Liver (tissue), 9 donors: ENCODE results near the gene MKNK2. TPM values are rescaled to one million over a fixed set of nuclear protein-coding genes. Genes with fewer than 3 reads are reported as not detected.

Source experiments
- DNase-seq: peaks from one replicate; pipeline ENCODE4 v3.0.0-alpha.2; 2017; ENCODE audit warnings: low spot score
- H3K27ac ChIP-seq, 2 donors: one replicate each; pipeline ENCODE4 v1.7.0; 2013; ENCODE audit warnings: inconsistent platforms in 2 of 2, low read length in 2 of 2, control low read depth in 1 of 2, low read depth in 1 of 2, mild to moderate bottlenecking in 1 of 2
- H3K27me3 ChIP-seq, 4 donors: one replicate each; pipeline versions ENCODE4 v1.6.1 to v1.7.0; 2013; ENCODE audit warnings: low read length in 3 of 4, inconsistent platforms in 1 of 4, mild to moderate bottlenecking in 1 of 4, moderate library complexity in 1 of 4; ENCODE audit not compliant: control insufficient read depth in 4 of 4, insufficient read depth in 4 of 4
- H3K36me3 ChIP-seq, 4 donors: one replicate each; pipeline versions ENCODE4 v1.6.1 to v1.7.0; 2013; ENCODE audit warnings: low read length in 3 of 4, mild to moderate bottlenecking in 3 of 4, low read depth in 1 of 4, moderate library complexity in 1 of 4; ENCODE audit not compliant: control insufficient read depth in 4 of 4, insufficient read depth in 3 of 4
- H3K4me1 ChIP-seq, 4 donors: one replicate each; pipeline versions ENCODE4 v1.6.1 to v1.7.0; 2013; ENCODE audit warnings: low read length in 3 of 4, mild to moderate bottlenecking in 3 of 4, moderate library complexity in 1 of 4; ENCODE audit not compliant: control insufficient read depth in 4 of 4, insufficient read depth in 4 of 4
- H3K4me3 ChIP-seq, 3 donors: one replicate each; pipeline versions ENCODE4 v1.6.1 to v1.7.0; 2013; ENCODE audit warnings: low read length in 3 of 3, control low read depth in 1 of 3, low read depth in 1 of 3, mild to moderate bottlenecking in 1 of 3
- H3K9ac ChIP-seq, 2 donors: one replicate each; pipeline ENCODE4 v1.7.0; 2013; ENCODE audit warnings: low read length in 2 of 2, mild to moderate bottlenecking in 2 of 2, moderate library complexity in 2 of 2, control low read depth in 1 of 2, low read depth in 1 of 2
- H3K9me3 ChIP-seq, 4 donors: one replicate each; pipeline versions ENCODE4 v1.6.1 to v1.7.0; 2013; ENCODE audit warnings: low read length in 3 of 4; ENCODE audit not compliant: control insufficient read depth in 4 of 4
- EGR1 ChIP-seq, 2 donors: IDR thresholded peaks; 2 replicates each; pipeline ENCODE4 v1.6.1; 2016 to 2018; ENCODE audit warnings: antibody characterized with exemption in 2 of 2, low read depth in 2 of 2
- FOXA1 ChIP-seq: IDR thresholded peaks from 2 replicates; pipeline ENCODE4 v1.6.1; 2016; ENCODE audit warnings: antibody characterized with exemption
- FOXA2 ChIP-seq: IDR thresholded peaks from 2 replicates; pipeline ENCODE4 v1.6.1; 2016; ENCODE audit warnings: antibody characterized with exemption
- HNF4G ChIP-seq: IDR thresholded peaks from 2 replicates; pipeline ENCODE4 v1.6.1; 2016; ENCODE audit warnings: antibody characterized with exemption
- NR2F2 ChIP-seq: IDR thresholded peaks from 2 replicates; pipeline ENCODE4 v1.6.1; 2016; ENCODE audit warnings: antibody characterized with exemption
- RAD21 ChIP-seq, 2 donors: IDR thresholded peaks; 2 replicates each; pipeline ENCODE4 v1.6.1; 2016; ENCODE audit warnings: antibody characterized with exemption in 2 of 2, mild to moderate bottlenecking in 2 of 2
- RXRA ChIP-seq, 2 donors: IDR thresholded peaks; 2 replicates each; pipeline ENCODE4 v1.6.1; 2017 to 2018; ENCODE audit warnings: antibody characterized with exemption in 2 of 2, mild to moderate bottlenecking in 1 of 2
- SP1 ChIP-seq: IDR thresholded peaks from 2 replicates; pipeline ENCODE4 v1.6.1; 2018; ENCODE audit warnings: antibody characterized with exemption, mild to moderate bottlenecking
- TAF1 ChIP-seq: conservative IDR thresholded peaks from 2 replicates; pipeline ENCODE4 v1.6.1; 2016; ENCODE audit warnings: antibody characterized with exemption, mild to moderate bottlenecking
- YY1 ChIP-seq: IDR thresholded peaks from 2 replicates; pipeline ENCODE4 v1.6.1; 2016; ENCODE audit warnings: antibody characterized with exemption, mild to moderate bottlenecking
- WGBS: extraction: QIAGEN DNeasy Blood & Tissue Kit; methylation state at CpG from one replicate; pipeline ENCODE4 v1.1.7; 2013; 5-methylcytosine and 5-hydroxymethylcytosine counted together
- polyA plus RNA-seq, 2 donors: library from polyadenylated mRNA; stranded (reverse) in 1 of 2; unstranded in 1 of 2; fragments of 200-250 nt in 1 of 2; fragments of >200 nt in 1 of 2; fragmentation: Nextera tagmentation in 1 of 2; extraction: Ambion mirVana in 1 of 2; gene quantifications; one replicate each; pipeline versions ENCODE4 v1.2.1 to v1.2.3, GENCODE V29; 2013 to 2015
- total RNA-seq, 2 donors: library from RNA; depleted of rRNA; stranded (reverse); fragments of >200 nt; gene quantifications; one replicate each; pipeline ENCODE4 v1.2.3, GENCODE V29; 2014
- TF ChIP-seq, protein P1 (sequence below): IDR thresholded peaks from 2 replicates; pipeline ENCODE4 v1.6.1; 2016; ENCODE audit warnings: antibody characterized with exemption, mild to moderate bottlenecking
- TF ChIP-seq, protein P2 (sequence below): IDR thresholded peaks from 2 replicates; pipeline ENCODE4 v1.6.1; 2016; ENCODE audit warnings: antibody characterized with exemption
- TF ChIP-seq, protein P3 (sequence below): IDR thresholded peaks from 2 replicates; pipeline ENCODE4 v1.6.1; 2016; ENCODE audit warnings: antibody characterized with exemption
- TF ChIP-seq, protein P4 (sequence below): fragments of 150-350 bp; IDR thresholded peaks from 2 replicates; pipeline ENCODE4 v1.5.1; 2017; ENCODE audit warnings: improper control_type of control experiment, low read depth, low read length; ENCODE audit not compliant: missing input control
- donor health status: healthy.
- donor health status: healthy.
- donor health status: healthy.
- donor health status: healthy.
- donor health status: healthy.

Gene MKNK2
- total and polyA plus RNA-seq, 4 donors = 24.7 to 105 (median 46.4) TPM

DNA sequence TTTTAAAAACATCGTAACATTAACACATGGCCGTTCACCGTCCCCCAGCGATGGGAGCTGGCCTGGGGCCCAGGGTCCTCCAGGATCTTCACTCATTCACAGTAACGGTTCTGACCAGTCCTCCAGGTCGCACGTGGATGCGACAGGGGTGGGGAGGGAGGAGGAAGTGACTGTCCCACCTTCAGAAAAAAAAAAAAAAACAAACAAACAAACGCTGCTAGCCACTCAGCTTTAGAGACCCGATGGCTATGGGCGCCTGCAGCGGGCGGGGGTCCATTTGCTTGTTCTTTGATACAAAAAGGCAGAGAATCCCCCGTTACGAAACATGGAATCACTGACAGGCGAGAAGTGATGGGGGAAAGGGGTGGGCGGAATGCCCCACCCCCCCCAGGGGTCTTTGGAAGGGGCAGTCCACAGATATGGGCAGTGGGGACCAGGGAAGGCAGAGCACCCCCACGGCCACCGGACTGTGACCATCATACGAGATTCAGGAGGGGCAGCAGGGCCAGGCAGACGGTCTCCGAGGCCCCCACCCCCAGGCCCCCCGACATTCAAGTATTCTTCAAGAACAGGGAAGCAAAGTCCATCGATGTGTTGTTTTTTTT, 13.3 kb downstream of the MKNK2 start:
- Histone ChIP-seq H3K4me3 (no peak overlapping the region), H3K36me3 (peaks cover 6 to 23% (median 15%) of the 10 kb centered on the region in 4 donors), H3K9ac (no peak overlapping the region), H3K27ac (no peak overlapping the region), H3K9me3 (peaks cover 0 to 9% (median 2%) of the 10 kb centered on the region in 4 donors), H3K27me3 (no peaks in the 10 kb centered on the region), H3K4me1 (peaks cover 13 to 26% (median 19%) of the 10 kb centered on the region in 4 donors)
- WGBS = 88% methylated on average over 24 of the region's 24 CpGs
- DNase-seq = no peak
- TF ChIP-seq RAD21 (IDR thresholded peaks at IDR 0.05) = no peak
- TF ChIP-seq YY1 = no peak
- TF ChIP-seq, protein P1, sequence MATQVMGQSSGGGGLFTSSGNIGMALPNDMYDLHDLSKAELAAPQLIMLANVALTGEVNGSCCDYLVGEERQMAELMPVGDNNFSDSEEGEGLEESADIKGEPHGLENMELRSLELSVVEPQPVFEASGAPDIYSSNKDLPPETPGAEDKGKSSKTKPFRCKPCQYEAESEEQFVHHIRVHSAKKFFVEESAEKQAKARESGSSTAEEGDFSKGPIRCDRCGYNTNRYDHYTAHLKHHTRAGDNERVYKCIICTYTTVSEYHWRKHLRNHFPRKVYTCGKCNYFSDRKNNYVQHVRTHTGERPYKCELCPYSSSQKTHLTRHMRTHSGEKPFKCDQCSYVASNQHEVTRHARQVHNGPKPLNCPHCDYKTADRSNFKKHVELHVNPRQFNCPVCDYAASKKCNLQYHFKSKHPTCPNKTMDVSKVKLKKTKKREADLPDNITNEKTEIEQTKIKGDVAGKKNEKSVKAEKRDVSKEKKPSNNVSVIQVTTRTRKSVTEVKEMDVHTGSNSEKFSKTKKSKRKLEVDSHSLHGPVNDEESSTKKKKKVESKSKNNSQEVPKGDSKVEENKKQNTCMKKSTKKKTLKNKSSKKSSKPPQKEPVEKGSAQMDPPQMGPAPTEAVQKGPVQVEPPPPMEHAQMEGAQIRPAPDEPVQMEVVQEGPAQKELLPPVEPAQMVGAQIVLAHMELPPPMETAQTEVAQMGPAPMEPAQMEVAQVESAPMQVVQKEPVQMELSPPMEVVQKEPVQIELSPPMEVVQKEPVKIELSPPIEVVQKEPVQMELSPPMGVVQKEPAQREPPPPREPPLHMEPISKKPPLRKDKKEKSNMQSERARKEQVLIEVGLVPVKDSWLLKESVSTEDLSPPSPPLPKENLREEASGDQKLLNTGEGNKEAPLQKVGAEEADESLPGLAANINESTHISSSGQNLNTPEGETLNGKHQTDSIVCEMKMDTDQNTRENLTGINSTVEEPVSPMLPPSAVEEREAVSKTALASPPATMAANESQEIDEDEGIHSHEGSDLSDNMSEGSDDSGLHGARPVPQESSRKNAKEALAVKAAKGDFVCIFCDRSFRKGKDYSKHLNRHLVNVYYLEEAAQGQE = no peak
- TF ChIP-seq TAF1 = no peak
- TF ChIP-seq, protein P2, sequence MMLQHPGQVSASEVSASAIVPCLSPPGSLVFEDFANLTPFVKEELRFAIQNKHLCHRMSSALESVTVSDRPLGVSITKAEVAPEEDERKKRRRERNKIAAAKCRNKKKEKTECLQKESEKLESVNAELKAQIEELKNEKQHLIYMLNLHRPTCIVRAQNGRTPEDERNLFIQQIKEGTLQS = no peak
- TF ChIP-seq SP1 = no peak
- TF ChIP-seq, protein P3, sequence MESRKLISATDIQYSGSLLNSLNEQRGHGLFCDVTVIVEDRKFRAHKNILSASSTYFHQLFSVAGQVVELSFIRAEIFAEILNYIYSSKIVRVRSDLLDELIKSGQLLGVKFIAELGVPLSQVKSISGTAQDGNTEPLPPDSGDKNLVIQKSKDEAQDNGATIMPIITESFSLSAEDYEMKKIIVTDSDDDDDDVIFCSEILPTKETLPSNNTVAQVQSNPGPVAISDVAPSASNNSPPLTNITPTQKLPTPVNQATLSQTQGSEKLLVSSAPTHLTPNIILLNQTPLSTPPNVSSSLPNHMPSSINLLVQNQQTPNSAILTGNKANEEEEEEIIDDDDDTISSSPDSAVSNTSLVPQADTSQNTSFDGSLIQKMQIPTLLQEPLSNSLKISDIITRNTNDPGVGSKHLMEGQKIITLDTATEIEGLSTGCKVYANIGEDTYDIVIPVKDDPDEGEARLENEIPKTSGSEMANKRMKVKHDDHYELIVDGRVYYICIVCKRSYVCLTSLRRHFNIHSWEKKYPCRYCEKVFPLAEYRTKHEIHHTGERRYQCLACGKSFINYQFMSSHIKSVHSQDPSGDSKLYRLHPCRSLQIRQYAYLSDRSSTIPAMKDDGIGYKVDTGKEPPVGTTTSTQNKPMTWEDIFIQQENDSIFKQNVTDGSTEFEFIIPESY = no peak

DNA sequence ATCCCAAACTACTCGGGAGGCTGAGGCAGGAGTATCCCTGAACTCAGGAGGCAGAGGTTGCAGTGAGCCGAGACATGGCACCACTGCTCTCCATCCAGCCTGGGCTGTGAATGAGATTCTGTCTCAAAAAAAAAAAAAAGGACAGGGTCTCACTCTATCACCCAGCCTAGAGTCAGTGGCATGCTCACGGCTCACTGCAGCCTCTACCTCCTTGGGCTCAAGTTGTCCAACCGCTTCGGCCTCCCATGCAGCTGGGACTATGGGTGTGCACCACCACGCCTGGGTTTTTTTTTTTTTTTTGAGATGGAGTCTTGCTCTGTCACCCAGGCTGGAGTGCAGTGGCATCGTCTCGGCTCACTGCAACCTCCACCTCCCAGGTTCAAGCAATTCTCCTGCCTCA, 14.6 kb downstream of the MKNK2 start:
- no peak for DNase-seq
- H3K9me3 ChIP-seq = peaks cover 0 to 9% (median 2%) of the 10 kb centered on the region in 4 donors
- no peak for TF ChIP-seq HNF4G
- no peaks in the 10 kb centered on the region for H3K27me3 ChIP-seq
- H3K4me3 ChIP-seq = no peak overlapping the region
- H3K36me3 ChIP-seq = peaks cover 6 to 23% (median 15%) of the 10 kb centered on the region in 4 donors
- 94% methylated on average over 8 of the region's 8 CpGs for WGBS
- no peak overlapping the region for H3K27ac ChIP-seq
- H3K4me1 ChIP-seq = peaks cover 10 to 28% (median 18%) of the 10 kb centered on the region in 4 donors
- H3K9ac ChIP-seq = no peak overlapping the region

DNA sequence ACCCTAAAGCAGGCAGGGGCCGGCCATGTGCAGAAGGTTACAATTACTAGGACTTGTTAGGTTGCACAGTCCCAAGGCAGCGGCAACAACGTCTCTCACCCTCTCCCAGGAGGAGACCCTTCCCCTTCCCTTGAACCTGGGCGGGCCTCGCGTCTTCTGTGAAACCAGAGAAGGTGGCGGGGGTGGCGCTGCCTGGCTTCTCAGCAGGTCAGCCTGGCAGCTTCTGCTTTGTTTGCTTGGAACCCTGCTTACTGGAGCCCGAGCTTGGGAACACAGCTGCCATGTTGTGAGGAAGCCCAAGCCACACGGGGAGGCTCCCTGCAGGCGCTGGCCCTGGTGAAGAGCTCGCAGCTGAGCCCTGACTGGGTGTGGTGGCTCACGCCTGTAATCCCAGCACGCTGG, 15.5 kb downstream of the MKNK2 start:
- DNase-seq = no peak
- TF ChIP-seq EGR1 (IDR thresholded peaks at IDR 0.05; ENCODE audit: low read depth in 2 of 2) (no peak), RXRA (IDR thresholded peaks at IDR 0.05) (no peak), FOXA1 (no peak), FOXA2 (no peak), RAD21 (IDR thresholded peaks at IDR 0.05) (no peak), NR2F2 (no peak)
- TF ChIP-seq, protein P4, sequence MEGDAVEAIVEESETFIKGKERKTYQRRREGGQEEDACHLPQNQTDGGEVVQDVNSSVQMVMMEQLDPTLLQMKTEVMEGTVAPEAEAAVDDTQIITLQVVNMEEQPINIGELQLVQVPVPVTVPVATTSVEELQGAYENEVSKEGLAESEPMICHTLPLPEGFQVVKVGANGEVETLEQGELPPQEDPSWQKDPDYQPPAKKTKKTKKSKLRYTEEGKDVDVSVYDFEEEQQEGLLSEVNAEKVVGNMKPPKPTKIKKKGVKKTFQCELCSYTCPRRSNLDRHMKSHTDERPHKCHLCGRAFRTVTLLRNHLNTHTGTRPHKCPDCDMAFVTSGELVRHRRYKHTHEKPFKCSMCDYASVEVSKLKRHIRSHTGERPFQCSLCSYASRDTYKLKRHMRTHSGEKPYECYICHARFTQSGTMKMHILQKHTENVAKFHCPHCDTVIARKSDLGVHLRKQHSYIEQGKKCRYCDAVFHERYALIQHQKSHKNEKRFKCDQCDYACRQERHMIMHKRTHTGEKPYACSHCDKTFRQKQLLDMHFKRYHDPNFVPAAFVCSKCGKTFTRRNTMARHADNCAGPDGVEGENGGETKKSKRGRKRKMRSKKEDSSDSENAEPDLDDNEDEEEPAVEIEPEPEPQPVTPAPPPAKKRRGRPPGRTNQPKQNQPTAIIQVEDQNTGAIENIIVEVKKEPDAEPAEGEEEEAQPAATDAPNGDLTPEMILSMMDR = no peak
- TF ChIP-seq, protein P2 = no peak
- TF ChIP-seq, protein P1 = no peak

More for the DNA sequence above, 15.5 kb downstream of the MKNK2 start:
- peaks cover 0 to 9% (median 2%) of the 10 kb centered on the region in 4 donors for H3K9me3 ChIP-seq
- H3K9ac ChIP-seq = no peak overlapping the region
- H3K4me1 ChIP-seq = peaks cover 4 to 25% (median 11%) of the 10 kb centered on the region in 4 donors
- no peaks in the 10 kb centered on the region for H3K27me3 ChIP-seq
- WGBS = 81% methylated on average over 14 of the region's 14 CpGs
- H3K27ac ChIP-seq = no peak overlapping the region
- peaks cover 5 to 23% (median 12%) of the 10 kb centered on the region in 4 donors for H3K36me3 ChIP-seq
- H3K4me3 ChIP-seq = no peak overlapping the region
